ENCODE results near the gene POLE2. TPM values are rescaled to one million over a fixed set of nuclear protein-coding genes. Genes with fewer than 3 reads are reported as not detected.

The POLE2 gene
- total RNA-seq, 1 experiment from 2014 or later = 17.4 TPM

DNA sequence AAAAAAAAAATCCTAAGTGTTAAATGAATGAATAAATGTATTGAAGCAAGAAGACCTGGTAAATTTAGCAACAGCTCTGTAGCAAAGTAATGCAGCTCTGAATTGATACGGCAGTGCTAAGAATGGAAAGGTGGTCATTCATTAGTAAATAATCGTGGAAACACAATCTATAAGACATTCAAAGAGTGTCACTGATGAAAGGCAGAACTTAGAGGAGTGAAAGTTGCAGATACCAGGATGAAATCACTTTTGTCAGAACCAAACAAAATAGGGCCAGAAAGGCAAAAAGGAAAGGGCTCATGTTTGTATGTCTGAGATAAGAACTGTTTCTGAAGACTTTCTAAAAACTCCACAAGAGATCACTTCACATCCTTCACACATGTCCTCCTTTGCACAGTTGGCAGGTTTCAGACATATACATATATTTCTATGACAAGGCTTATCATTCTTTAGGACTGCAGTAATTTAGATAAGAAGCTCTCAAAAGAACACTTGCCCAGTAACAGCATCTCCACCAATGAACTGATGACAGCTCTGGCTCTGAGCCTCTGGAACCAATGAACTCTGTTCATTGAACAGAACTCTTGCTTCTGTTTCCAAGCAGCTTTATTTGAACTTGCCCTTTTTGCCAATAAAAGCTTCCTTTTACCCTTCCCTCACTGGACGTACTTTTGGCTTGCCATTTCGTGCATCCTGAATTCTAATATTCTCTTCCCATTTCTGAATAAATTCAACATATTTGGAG lies 93.5 kb downstream of the POLE2 start:
- in situ Hi-C loops (cut with HindIII; ENCODE audit: low pct_unique_long_range_greater_than_20kb, low sequenced_read_pairs) = no loop called here
- CTCF ChIA-PET = interaction anchor here (1.2 kb wide), 1 partner anchor 8 kb away, joined by 4 read pairs; no protein-coding TSS in a partner anchor
- Histone ChIP-seq H3K27ac (ENCODE audit: low read length) (peak overlapping the region; percentile 5), H3K4me1 (ENCODE audit: control insufficient read depth, insufficient read depth, low read length) (peaks cover 9% of the 10 kb centered on the region; the same call in 1 of the 2 replicates), H3K9me3 (ENCODE audit: control insufficient read depth, insufficient read depth, low read depth, low read length) (no peaks in the 10 kb centered on the region), H3K27me3 (ENCODE audit: control insufficient read depth, insufficient read depth, low read length) (no peaks in the 10 kb centered on the region), H3K4me3 (ENCODE audit: low read depth in 2 of 2, low read length in 2 of 2) (no peak overlapping the region), H3K36me3 (ENCODE audit: control insufficient read depth, insufficient read depth, low read length) (no peaks in the 10 kb centered on the region; the same call in 1 of the 2 replicates)
- POLR2A ChIA-PET = no interaction called here
- DNase-seq (ENCODE audit: low read depth, low spot score) (no peak), ATAC-seq (no peak)
- intact Hi-C loops (cut with micrococcal nuclease; ENCODE audit: unreplicated experiment) = no loop called here
- no peak for TF ChIP-seq SIN3A (IDR thresholded peaks at IDR 0.05; ENCODE audit: borderline replicate concordance, insufficient read depth, low read depth, low read length)
- no peak for TF ChIP-seq TCF7L2 (IDR thresholded peaks at IDR 0.05; ENCODE audit: low read depth, low read length)
- TF ChIP-seq POLR2AphosphoS5 (IDR thresholded peaks at IDR 0.05; ENCODE audit: low read depth, low read length) = no peak
- TF ChIP-seq, protein P1, sequence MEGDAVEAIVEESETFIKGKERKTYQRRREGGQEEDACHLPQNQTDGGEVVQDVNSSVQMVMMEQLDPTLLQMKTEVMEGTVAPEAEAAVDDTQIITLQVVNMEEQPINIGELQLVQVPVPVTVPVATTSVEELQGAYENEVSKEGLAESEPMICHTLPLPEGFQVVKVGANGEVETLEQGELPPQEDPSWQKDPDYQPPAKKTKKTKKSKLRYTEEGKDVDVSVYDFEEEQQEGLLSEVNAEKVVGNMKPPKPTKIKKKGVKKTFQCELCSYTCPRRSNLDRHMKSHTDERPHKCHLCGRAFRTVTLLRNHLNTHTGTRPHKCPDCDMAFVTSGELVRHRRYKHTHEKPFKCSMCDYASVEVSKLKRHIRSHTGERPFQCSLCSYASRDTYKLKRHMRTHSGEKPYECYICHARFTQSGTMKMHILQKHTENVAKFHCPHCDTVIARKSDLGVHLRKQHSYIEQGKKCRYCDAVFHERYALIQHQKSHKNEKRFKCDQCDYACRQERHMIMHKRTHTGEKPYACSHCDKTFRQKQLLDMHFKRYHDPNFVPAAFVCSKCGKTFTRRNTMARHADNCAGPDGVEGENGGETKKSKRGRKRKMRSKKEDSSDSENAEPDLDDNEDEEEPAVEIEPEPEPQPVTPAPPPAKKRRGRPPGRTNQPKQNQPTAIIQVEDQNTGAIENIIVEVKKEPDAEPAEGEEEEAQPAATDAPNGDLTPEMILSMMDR (IDR thresholded peaks at IDR 0.05) = no peak
- TF ChIP-seq, protein P2, sequence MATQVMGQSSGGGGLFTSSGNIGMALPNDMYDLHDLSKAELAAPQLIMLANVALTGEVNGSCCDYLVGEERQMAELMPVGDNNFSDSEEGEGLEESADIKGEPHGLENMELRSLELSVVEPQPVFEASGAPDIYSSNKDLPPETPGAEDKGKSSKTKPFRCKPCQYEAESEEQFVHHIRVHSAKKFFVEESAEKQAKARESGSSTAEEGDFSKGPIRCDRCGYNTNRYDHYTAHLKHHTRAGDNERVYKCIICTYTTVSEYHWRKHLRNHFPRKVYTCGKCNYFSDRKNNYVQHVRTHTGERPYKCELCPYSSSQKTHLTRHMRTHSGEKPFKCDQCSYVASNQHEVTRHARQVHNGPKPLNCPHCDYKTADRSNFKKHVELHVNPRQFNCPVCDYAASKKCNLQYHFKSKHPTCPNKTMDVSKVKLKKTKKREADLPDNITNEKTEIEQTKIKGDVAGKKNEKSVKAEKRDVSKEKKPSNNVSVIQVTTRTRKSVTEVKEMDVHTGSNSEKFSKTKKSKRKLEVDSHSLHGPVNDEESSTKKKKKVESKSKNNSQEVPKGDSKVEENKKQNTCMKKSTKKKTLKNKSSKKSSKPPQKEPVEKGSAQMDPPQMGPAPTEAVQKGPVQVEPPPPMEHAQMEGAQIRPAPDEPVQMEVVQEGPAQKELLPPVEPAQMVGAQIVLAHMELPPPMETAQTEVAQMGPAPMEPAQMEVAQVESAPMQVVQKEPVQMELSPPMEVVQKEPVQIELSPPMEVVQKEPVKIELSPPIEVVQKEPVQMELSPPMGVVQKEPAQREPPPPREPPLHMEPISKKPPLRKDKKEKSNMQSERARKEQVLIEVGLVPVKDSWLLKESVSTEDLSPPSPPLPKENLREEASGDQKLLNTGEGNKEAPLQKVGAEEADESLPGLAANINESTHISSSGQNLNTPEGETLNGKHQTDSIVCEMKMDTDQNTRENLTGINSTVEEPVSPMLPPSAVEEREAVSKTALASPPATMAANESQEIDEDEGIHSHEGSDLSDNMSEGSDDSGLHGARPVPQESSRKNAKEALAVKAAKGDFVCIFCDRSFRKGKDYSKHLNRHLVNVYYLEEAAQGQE (IDR thresholded peaks at IDR 0.05; ENCODE audit: insufficient read depth in 1 of 2, low read depth in 2 of 2, low read length in 1 of 2) = no peak
- BruUV-seq (replicated peaks) = no TSS peak

Other genes with a start within 250 kb of the POLE2 start
- 866 TPM for gene RPS29, start 101.8 kb downstream of the POLE2 start, total RNA-seq (2021; ENCODE audit: unreplicated experiment)
- gene LRR1, start 89.3 kb downstream of the POLE2 start, total RNA-seq (2021; ENCODE audit: unreplicated experiment) = 23.3 TPM
- gene RPL36AL, start 67.6 kb downstream of the POLE2 start, total RNA-seq (2021; ENCODE audit: unreplicated experiment) = 136 TPM
- gene MGAT2, start 67.4 kb downstream of the POLE2 start, total RNA-seq (2021; ENCODE audit: unreplicated experiment) = 51.4 TPM
- 8.2 TPM for gene DNAAF2, start 53.0 kb downstream of the POLE2 start, total RNA-seq (2021; ENCODE audit: unreplicated experiment)
- 1.3 TPM for gene KLHDC1, start 4.9 kb upstream of the POLE2 start, total RNA-seq (2021; ENCODE audit: unreplicated experiment)
- gene KLHDC2, start 79.9 kb upstream of the POLE2 start, total RNA-seq (2021; ENCODE audit: unreplicated experiment) = 24.5 TPM
- 38.3 TPM for gene NEMF, start 164.6 kb upstream of the POLE2 start, total RNA-seq (2021; ENCODE audit: unreplicated experiment)
- gene ARF6, start 204.9 kb upstream of the POLE2 start, total RNA-seq (2021; ENCODE audit: unreplicated experiment) = 63.2 TPM

All from Panc1 (cell line).